Measurements from ENCODE around the gene ZNF536.

DNA sequence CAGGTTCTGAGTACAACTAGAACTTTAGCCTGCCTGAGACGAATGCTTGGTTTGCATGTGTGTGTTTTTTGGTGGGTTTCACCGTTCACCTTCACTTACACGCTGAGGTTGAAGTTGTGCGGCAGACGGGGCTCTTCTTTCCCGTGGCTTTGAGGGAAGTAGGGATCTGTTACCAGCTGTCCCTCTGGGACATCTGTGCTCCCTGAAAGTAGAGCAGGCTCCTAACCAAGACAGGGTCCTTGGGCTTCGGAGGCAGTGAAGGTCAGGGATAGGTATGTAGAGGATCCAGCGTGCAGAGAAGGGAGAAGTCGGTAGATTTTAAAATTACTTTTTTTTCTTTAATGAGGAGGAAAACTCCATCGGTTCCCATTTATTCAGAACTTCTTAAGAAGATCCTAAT is 48.7 kb downstream of the ZNF536 start:
- TF ChIP-seq POLR2AphosphoS5 (IDR thresholded peaks at IDR 0.05; ENCODE audit: low read depth) = no peak
- TF ChIP-seq, protein P1, sequence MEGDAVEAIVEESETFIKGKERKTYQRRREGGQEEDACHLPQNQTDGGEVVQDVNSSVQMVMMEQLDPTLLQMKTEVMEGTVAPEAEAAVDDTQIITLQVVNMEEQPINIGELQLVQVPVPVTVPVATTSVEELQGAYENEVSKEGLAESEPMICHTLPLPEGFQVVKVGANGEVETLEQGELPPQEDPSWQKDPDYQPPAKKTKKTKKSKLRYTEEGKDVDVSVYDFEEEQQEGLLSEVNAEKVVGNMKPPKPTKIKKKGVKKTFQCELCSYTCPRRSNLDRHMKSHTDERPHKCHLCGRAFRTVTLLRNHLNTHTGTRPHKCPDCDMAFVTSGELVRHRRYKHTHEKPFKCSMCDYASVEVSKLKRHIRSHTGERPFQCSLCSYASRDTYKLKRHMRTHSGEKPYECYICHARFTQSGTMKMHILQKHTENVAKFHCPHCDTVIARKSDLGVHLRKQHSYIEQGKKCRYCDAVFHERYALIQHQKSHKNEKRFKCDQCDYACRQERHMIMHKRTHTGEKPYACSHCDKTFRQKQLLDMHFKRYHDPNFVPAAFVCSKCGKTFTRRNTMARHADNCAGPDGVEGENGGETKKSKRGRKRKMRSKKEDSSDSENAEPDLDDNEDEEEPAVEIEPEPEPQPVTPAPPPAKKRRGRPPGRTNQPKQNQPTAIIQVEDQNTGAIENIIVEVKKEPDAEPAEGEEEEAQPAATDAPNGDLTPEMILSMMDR (IDR thresholded peaks at IDR 0.05; ENCODE audit: insufficient read depth, low read length) = no peak

All from HL-60 (cell line).